Measurements from ENCODE around the gene MCEE.
"Not testable (repeated sequence)": the region's sequence is repeated elsewhere in the genome, so short reads cannot be mapped to it uniquely, and the experiment has no call there.

Gene MCEE

GRCh38 chr2:71130152-71130904, at the start of gene MCEE, which contains the start of gene MPHOSPH10:
Gene MCEE, minus strand, starts transcription at chr2:71130229. Its CDS starts 10 bp downstream, at chr2:71130219.
Gene MPHOSPH10, plus strand, starts transcription at chr2:71130634. Its CDS starts 32 bp downstream, at chr2:71130666.
- Mint-ChIP-seq H3K4me1 (peaks cover 21% of the 10 kb centered on the region), H3K27ac (peak within 1 kb of the TSS; percentile 76), H3K27me3 (no peaks in the 10 kb centered on the region), H3K36me3 (no peaks in the 10 kb centered on the region), H3K9me3 (no peaks in the 10 kb centered on the region), H3K4me3 (no peak within 1 kb of the TSS)

- not testable (repeated sequence) for H3K36me3 Mint-ChIP-seq, H3K9me3 Mint-ChIP-seq, H3K27me3 Mint-ChIP-seq, H3K27ac Mint-ChIP-seq, H3K4me1 Mint-ChIP-seq, H3K4me3 Mint-ChIP-seq
Observed at GRCh38 chr2:71178836-71179235, 48.8 kb upstream of the MCEE start.

GRCh38 chr2:71174207-71174606, 44.2 kb upstream of the MCEE start:
- Mint-ChIP-seq H3K27ac (no peak overlapping the region), H3K9me3 (no peaks in the 10 kb centered on the region), H3K4me1 (peaks cover 8% of the 10 kb centered on the region), H3K36me3 (no peaks in the 10 kb centered on the region), H3K27me3 (peaks cover 3% of the 10 kb centered on the region), H3K4me3 (no peak overlapping the region)

- Mint-ChIP-seq H3K4me1 (peaks cover 8% of the 10 kb centered on the region), H3K27ac (no peak overlapping the region), H3K36me3 (no peaks in the 10 kb centered on the region), H3K9me3 (no peaks in the 10 kb centered on the region), H3K4me3 (no peak overlapping the region), H3K27me3 (peaks cover 3% of the 10 kb centered on the region)
Observed at GRCh38 chr2:71173096-71173495, 43.1 kb upstream of the MCEE start.

GRCh38 chr2:71166812-71167211, 36.8 kb upstream of the MCEE start:
- H3K4me3 Mint-ChIP-seq, result no peak overlapping the region
- H3K4me1 Mint-ChIP-seq, result no peaks in the 10 kb centered on the region
- no peaks in the 10 kb centered on the region for H3K36me3 Mint-ChIP-seq
- no peaks in the 10 kb centered on the region for H3K9me3 Mint-ChIP-seq
- no peak overlapping the region for H3K27ac Mint-ChIP-seq
- peaks cover 3% of the 10 kb centered on the region for H3K27me3 Mint-ChIP-seq

- Mint-ChIP-seq H3K36me3 (no peaks in the 10 kb centered on the region), H3K27me3 (peaks cover 2% of the 10 kb centered on the region), H3K27ac (peak overlapping the region; percentile 52), H3K4me1 (peaks cover 8% of the 10 kb centered on the region), H3K4me3 (no peak overlapping the region), H3K9me3 (no peaks in the 10 kb centered on the region)
Observed at GRCh38 chr2:71157124-71157793, 27.2 kb upstream of the MCEE start.

GRCh38 chr2:71156573-71156972, 26.5 kb upstream of the MCEE start:
- Mint-ChIP-seq H3K4me3 (no peak overlapping the region), H3K27ac (no peak overlapping the region), H3K4me1 (peaks cover 8% of the 10 kb centered on the region), H3K9me3 (no peaks in the 10 kb centered on the region), H3K36me3 (no peaks in the 10 kb centered on the region), H3K27me3 (peaks cover 2% of the 10 kb centered on the region)

- Mint-ChIP-seq H3K9me3 (no peaks in the 10 kb centered on the region), H3K4me1 (peaks cover 8% of the 10 kb centered on the region), H3K36me3 (no peaks in the 10 kb centered on the region), H3K27ac (no peak overlapping the region), H3K27me3 (peaks cover 2% of the 10 kb centered on the region), H3K4me3 (no peak overlapping the region)
Observed at GRCh38 chr2:71155846-71156245, 25.8 kb upstream of the MCEE start.

GRCh38 chr2:71154798-71155197, 24.8 kb upstream of the MCEE start:
- no peak overlapping the region for H3K27ac Mint-ChIP-seq
- H3K27me3 Mint-ChIP-seq, result peaks cover 2% of the 10 kb centered on the region
- no peak overlapping the region for H3K4me3 Mint-ChIP-seq
- peaks cover 8% of the 10 kb centered on the region for H3K4me1 Mint-ChIP-seq
- H3K36me3 Mint-ChIP-seq, result no peaks in the 10 kb centered on the region
- H3K9me3 Mint-ChIP-seq, result no peaks in the 10 kb centered on the region

GRCh38 chr2:71154279-71154678, 24.2 kb upstream of the MCEE start:
- Mint-ChIP-seq H3K36me3 (peaks cover 2% of the 10 kb centered on the region), H3K27me3 (peaks cover 2% of the 10 kb centered on the region), H3K4me3 (no peak overlapping the region), H3K9me3 (no peaks in the 10 kb centered on the region), H3K27ac (no peak overlapping the region), H3K4me1 (peaks cover 8% of the 10 kb centered on the region)

GRCh38 chr2:71153585-71154224, 23.7 kb upstream of the MCEE start:
- Mint-ChIP-seq H3K27ac (no peak overlapping the region), H3K4me1 (peaks cover 8% of the 10 kb centered on the region), H3K4me3 (no peak overlapping the region), H3K9me3 (no peaks in the 10 kb centered on the region), H3K36me3 (peaks cover 5% of the 10 kb centered on the region), H3K27me3 (peaks cover 2% of the 10 kb centered on the region)

- H3K27me3 Mint-ChIP-seq, result no peaks in the 10 kb centered on the region
Observed at GRCh38 chr2:71151620-71152019, 21.6 kb upstream of the MCEE start.

GRCh38 chr2:71150082-71150816, 20.2 kb upstream of the MCEE start:
- H3K4me3 Mint-ChIP-seq, result no peak overlapping the region
- no peak overlapping the region for H3K27ac Mint-ChIP-seq
- no peaks in the 10 kb centered on the region for H3K27me3 Mint-ChIP-seq
- H3K9me3 Mint-ChIP-seq, result no peaks in the 10 kb centered on the region
- no peaks in the 10 kb centered on the region for H3K4me1 Mint-ChIP-seq
- H3K36me3 Mint-ChIP-seq, result peaks cover 11% of the 10 kb centered on the region

More at GRCh38 chr2:71151620-71152019, 21.6 kb upstream of the MCEE start:
- no peaks in the 10 kb centered on the region for H3K9me3 Mint-ChIP-seq
- H3K4me1 Mint-ChIP-seq, result no peaks in the 10 kb centered on the region
- H3K4me3 Mint-ChIP-seq, result no peak overlapping the region
- no peak overlapping the region for H3K27ac Mint-ChIP-seq
- H3K36me3 Mint-ChIP-seq, result peaks cover 8% of the 10 kb centered on the region

- H3K27me3 Mint-ChIP-seq, result no peaks in the 10 kb centered on the region
- no peak overlapping the region for H3K27ac Mint-ChIP-seq
- H3K4me3 Mint-ChIP-seq, result no peak overlapping the region
- peaks cover 17% of the 10 kb centered on the region for H3K36me3 Mint-ChIP-seq
- no peaks in the 10 kb centered on the region for H3K4me1 Mint-ChIP-seq
- no peaks in the 10 kb centered on the region for H3K9me3 Mint-ChIP-seq
Observed at GRCh38 chr2:71148506-71149063, 18.6 kb upstream of the MCEE start.

- H3K9me3 Mint-ChIP-seq, result no peaks in the 10 kb centered on the region
- H3K27me3 Mint-ChIP-seq, result no peaks in the 10 kb centered on the region
- H3K36me3 Mint-ChIP-seq, result peaks cover 14% of the 10 kb centered on the region
- peaks cover 3% of the 10 kb centered on the region for H3K4me1 Mint-ChIP-seq
- H3K4me3 Mint-ChIP-seq, result no peak overlapping the region
- H3K27ac Mint-ChIP-seq, result no peak overlapping the region
Observed at GRCh38 chr2:71143782-71144181, 13.8 kb upstream of the MCEE start.

Data from activated naive CD4-positive, alpha-beta T cell treated with anti-CD3 and anti-CD28 coated beads, Interleukin-2, amount 50 U/mL, for 24 hours (primary cell).